WTC11 (cell line): Measurements from ENCODE around the gene HEPACAM.

Experiments used
- ATF1 ChIP-seq: sonication (generic); formaldehyde crosslinking; IDR thresholded peaks from 2 replicates; pipeline ENCODE4 v1.8.1; 2023; ENCODE audit warnings: mild to moderate bottlenecking, moderate library complexity, missing genetic modification reagents
- SP1 ChIP-seq: sonication (generic); formaldehyde crosslinking; conservative IDR thresholded peaks from 2 replicates; pipeline ENCODE4 v1.8.1; 2022; ENCODE audit warnings: missing genetic modification reagents
- USF2 ChIP-seq: sonication (generic); formaldehyde crosslinking; IDR thresholded peaks from 2 replicates; pipeline ENCODE4 v1.8.1; 2023; ENCODE audit warnings: mild to moderate bottlenecking, missing genetic modification reagents, moderate library complexity

- no peak for TF ChIP-seq ATF1 (CRISPR knock-in tag)
- no peak for TF ChIP-seq SP1 (CRISPR knock-in tag)
- TF ChIP-seq USF2 (CRISPR knock-in tag), result no peak
These were observed 35.4 kb downstream of the HEPACAM start for GRCh38 chr11:124900464-124900863.
